OCI-LY7 (cell line): ENCODE results near the gene PTDSS2. TPM values are rescaled to one million over a fixed set of nuclear protein-coding genes. Genes with fewer than 3 reads are reported as not detected.

Experiments used
- BruUV-seq: library from RNA; stranded (reverse); fragments of 400-500 nt; replicated peaks from 2 replicates; lab custom pipeline; 2021; lab: Mats Ljungman, UMichigan
- CTCF ChIA-PET: fragments of 300-600 bp; sonication (Branson Sonifier 250); formaldehyde crosslinking; loops from one replicate; lab custom pipeline; 2022; ENCODE audit warnings: antibody characterized with exemption; ENCODE audit not compliant: unreplicated experiment; lab: Charles Lee
- POLR2A ChIA-PET: fragments of 300-600 bp; sonication (Branson Sonifier 250); formaldehyde crosslinking; loops from one replicate; lab custom pipeline; 2022; ENCODE audit warnings: antibody characterized with exemption; lab: Charles Lee
- DNase-seq: peaks from one replicate; pipeline ENCODE4 v3.0.0-alpha.2; 2015; ENCODE audit warnings: low spot score
- H2AFZ ChIP-seq: fragments of 200-600 bp; sonication (generic), shearing (Covaris generic); 2 replicates; pipeline ENCODE4 v1.6.1; 2014; ENCODE audit warnings: mild to moderate bottlenecking, antibody characterized with exemption, low read length, moderate library complexity
- H3K27ac ChIP-seq: fragments of 200-600 bp; sonication (generic); 2 replicates; pipeline ENCODE4 v1.5.1; 2014; ENCODE audit warnings: mixed run types, low read depth, mild to moderate bottlenecking, moderate library complexity, low read length, inconsistent platforms; ENCODE audit not compliant: poor library complexity, severe bottlenecking
- H3K36me3 ChIP-seq: fragments of 200-600 bp; sonication (generic); 2 replicates; pipeline ENCODE4 v1.6.1; 2014; ENCODE audit warnings: mild to moderate bottlenecking, antibody characterized with exemption, low read length, moderate library complexity, mixed read lengths; ENCODE audit not compliant: insufficient read depth
- H3K4me1 ChIP-seq: fragments of 200-600 bp; sonication (generic); 2 replicates; pipeline ENCODE4 v1.5.1; 2014; ENCODE audit warnings: mild to moderate bottlenecking, low read length; ENCODE audit not compliant: insufficient read depth, poor library complexity, severe bottlenecking
- H3K4me2 ChIP-seq: fragments of 200-600 bp; sonication (generic); 2 replicates; pipeline ENCODE4 v1.6.1; 2014; ENCODE audit warnings: mild to moderate bottlenecking, low read length
- H3K4me3 ChIP-seq: fragments of 200-600 bp; sonication (generic); 2 replicates; pipeline ENCODE4 v1.5.1; 2014; ENCODE audit warnings: mild to moderate bottlenecking, low read depth, low read length; ENCODE audit not compliant: poor library complexity, severe bottlenecking
- H3K79me2 ChIP-seq: fragments of 200-600 bp; sonication (generic); 2 replicates; pipeline ENCODE4 v1.6.1; 2016; ENCODE audit warnings: low read depth, mild to moderate bottlenecking, low read length, moderate library complexity, mixed read lengths; ENCODE audit not compliant: insufficient read depth
- H3K9me2 ChIP-seq: fragments of 200-600 bp; sonication (generic); 2 replicates; pipeline ENCODE4 v1.6.1; 2016; ENCODE audit warnings: mild to moderate bottlenecking, low read length, mixed read lengths; ENCODE audit not compliant: insufficient read depth
- H3K9me3 ChIP-seq: fragments of 200-600 bp; sonication (generic); 2 replicates; pipeline ENCODE4 v1.6.1; 2014; ENCODE audit warnings: mild to moderate bottlenecking, mixed run types, low read length, mixed read lengths
- H4K20me1 ChIP-seq: fragments of 200-600 bp; sonication (generic); 2 replicates; pipeline ENCODE4 v1.6.1; 2014; ENCODE audit warnings: mild to moderate bottlenecking, antibody characterized with exemption, low read length, moderate library complexity, mixed read lengths; ENCODE audit not compliant: insufficient read depth
- CTCF ChIP-seq: fragments of 200-600 bp; sonication (generic); conservative IDR thresholded peaks from 2 replicates; pipeline ENCODE4 v1.5.1; 2014; ENCODE audit warnings: mild to moderate bottlenecking, antibody characterized with exemption, low read length, moderate library complexity, mixed read lengths
- EZH2phosphoT487 ChIP-seq: fragments of 200-600 bp; sonication (generic); IDR thresholded peaks from 2 replicates; pipeline ENCODE4 v1.6.1; 2018; ENCODE audit warnings: low read depth, borderline replicate concordance, mild to moderate bottlenecking, mixed run types, antibody characterized with exemption, low read length, moderate library complexity, mixed read lengths
- intact Hi-C: fragments of 100-400 bp; cut with micrococcal nuclease; formaldehyde crosslinking; loops from one replicate; pipeline ENCODE4 v1.10.0; 2022; ENCODE audit not compliant: unreplicated experiment
- total RNA-seq, 2 experiments: library from RNA; depleted of rRNA in 1 of 2; stranded (reverse); fragments of >200 nt in 1 of 2; shearing (Covaris generic) in 1 of 2; gene quantifications; 2 replicates each; pipeline ENCODE4 v1.2.3, GENCODE V29; 2014 to 2022

PTDSS2 gene
- total RNA-seq, 2 experiments from 2014 or later, result 27.8 to 32.7 TPM

GRCh38 chr11:417652-418342 is 32.3 kb upstream of the PTDSS2 start:
- no peak overlapping the region for H3K4me2 ChIP-seq
- DNase-seq, result no peak
- H4K20me1 ChIP-seq, result no peaks in the 10 kb centered on the region
- POLR2A ChIA-PET, result no interaction called here
- H3K4me3 ChIP-seq, result no peak overlapping the region
- peaks cover 23% of the 10 kb centered on the region for H3K4me1 ChIP-seq
- no peaks in the 10 kb centered on the region for H3K79me2 ChIP-seq
- H2AFZ ChIP-seq, result no peak overlapping the region
- H3K36me3 ChIP-seq, result no peaks in the 10 kb centered on the region
- H3K9me3 ChIP-seq, result no peaks in the 10 kb centered on the region
- CTCF ChIA-PET, result no interaction called here
- no peak overlapping the region for H3K27ac ChIP-seq
- H3K9me2 ChIP-seq, result no peaks in the 10 kb centered on the region
- intact Hi-C loops, result no loop called here
- TF ChIP-seq EZH2phosphoT487 (no peak), CTCF (no peak)
- BruUV-seq, result no TSS peak

- TF ChIP-seq CTCF (no peak), EZH2phosphoT487 (no peak)
- intact Hi-C loops, result no loop called here
- H4K20me1 ChIP-seq, result no peaks in the 10 kb centered on the region
- no TSS peak for BruUV-seq
- ChIA-PET POLR2A (no interaction called here), CTCF (no interaction called here)
- H2AFZ ChIP-seq, result no peak overlapping the region
- H3K36me3 ChIP-seq, result no peaks in the 10 kb centered on the region
- H3K4me2 ChIP-seq, result no peak overlapping the region
- no peaks in the 10 kb centered on the region for H3K9me2 ChIP-seq
- no peak overlapping the region for H3K27ac ChIP-seq
- no peaks in the 10 kb centered on the region for H3K9me3 ChIP-seq
- DNase-seq, result no peak
- peaks cover 23% of the 10 kb centered on the region for H3K4me1 ChIP-seq
- no peak overlapping the region for H3K4me3 ChIP-seq
- no peaks in the 10 kb centered on the region for H3K79me2 ChIP-seq
Measured at GRCh38 chr11:418343-419247, 31.5 kb upstream of the PTDSS2 start.
